ENCODE measurements around the gene ARMC3. TPM values are rescaled to one million over a fixed set of nuclear protein-coding genes. Genes with fewer than 3 reads are reported as not detected.

Gene ARMC3
- total and polyA plus RNA-seq, 12 donors = 0.17 TPM; not detected in 11

DNA sequence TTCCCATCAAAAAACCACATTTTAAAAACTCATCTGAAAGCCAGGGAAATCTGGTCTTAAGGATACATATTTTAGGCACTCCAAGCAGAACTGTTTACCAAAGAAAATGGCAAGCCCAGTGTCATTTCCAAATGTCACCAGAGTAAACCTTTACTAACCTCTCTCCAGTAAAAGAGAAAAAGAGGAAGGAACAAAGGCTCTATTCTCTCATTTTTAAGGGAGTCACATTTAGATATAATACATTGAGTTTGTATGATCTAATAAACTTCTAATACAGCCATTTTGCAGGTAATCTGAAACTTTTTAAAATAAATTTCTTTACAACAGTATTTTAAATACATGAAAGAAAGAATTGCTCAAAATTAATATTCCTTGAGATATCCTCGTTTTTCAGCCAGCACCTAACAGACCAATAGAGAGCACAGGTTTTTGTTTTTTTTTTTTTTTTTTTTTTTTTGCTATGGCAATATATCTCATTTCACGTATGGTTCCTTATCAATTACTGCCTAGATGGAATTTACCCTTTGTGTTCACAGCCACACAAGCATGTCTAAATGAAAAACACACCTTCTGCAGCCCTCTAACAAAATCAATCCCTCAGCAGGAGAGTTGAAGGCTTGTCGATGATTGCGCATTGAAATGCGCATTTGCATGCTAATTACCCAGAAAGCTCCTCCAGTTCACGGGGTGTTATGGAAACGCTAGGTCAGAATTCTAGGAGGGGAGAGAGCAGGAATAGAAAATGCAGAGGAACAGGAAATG, 127.8 kb downstream of the ARMC3 start:
- Histone ChIP-seq H3K4me1 (replicated peaks in 1 of 2) (no peaks in the 10 kb centered on the region), H3K36me3 (replicated peaks in 1 of 2) (no peaks in the 10 kb centered on the region), H3K27me3 (peaks cover 5% of the 10 kb centered on the region), H3K4me3 (no peak overlapping the region), H3K27ac (no peak overlapping the region), H3K9me3 (replicated peaks in 1 of 3) (no peaks in the 10 kb centered on the region)
- intact Hi-C loops (cut with DNase I) = no loop called here
- TF ChIP-seq, protein P1, sequence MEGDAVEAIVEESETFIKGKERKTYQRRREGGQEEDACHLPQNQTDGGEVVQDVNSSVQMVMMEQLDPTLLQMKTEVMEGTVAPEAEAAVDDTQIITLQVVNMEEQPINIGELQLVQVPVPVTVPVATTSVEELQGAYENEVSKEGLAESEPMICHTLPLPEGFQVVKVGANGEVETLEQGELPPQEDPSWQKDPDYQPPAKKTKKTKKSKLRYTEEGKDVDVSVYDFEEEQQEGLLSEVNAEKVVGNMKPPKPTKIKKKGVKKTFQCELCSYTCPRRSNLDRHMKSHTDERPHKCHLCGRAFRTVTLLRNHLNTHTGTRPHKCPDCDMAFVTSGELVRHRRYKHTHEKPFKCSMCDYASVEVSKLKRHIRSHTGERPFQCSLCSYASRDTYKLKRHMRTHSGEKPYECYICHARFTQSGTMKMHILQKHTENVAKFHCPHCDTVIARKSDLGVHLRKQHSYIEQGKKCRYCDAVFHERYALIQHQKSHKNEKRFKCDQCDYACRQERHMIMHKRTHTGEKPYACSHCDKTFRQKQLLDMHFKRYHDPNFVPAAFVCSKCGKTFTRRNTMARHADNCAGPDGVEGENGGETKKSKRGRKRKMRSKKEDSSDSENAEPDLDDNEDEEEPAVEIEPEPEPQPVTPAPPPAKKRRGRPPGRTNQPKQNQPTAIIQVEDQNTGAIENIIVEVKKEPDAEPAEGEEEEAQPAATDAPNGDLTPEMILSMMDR (IDR thresholded peaks at IDR 0.05) = no peak
- WGBS, 4 donors = 28 to 54% (median 49%) methylated on average over 7 of the region's 7 CpGs
- no peak for DNase-seq

DNA sequence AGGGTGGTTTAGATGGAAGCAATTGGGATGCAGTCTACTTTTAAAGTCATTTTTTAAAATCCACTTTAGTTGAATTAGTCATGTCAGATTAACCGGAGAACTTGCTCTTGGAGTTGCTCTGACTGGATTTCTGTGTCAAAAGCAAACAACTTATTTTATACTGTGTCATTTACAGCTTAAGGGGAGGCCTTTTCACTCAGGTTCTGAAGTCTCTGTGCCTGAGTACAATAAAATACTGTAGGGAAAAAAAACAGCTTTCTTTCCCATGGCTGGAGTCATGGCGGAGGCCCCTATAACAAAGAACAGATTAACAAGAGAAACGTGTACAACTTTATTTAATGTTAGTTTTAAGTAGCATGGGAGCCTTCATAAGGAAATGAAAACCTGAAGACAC, 128.3 kb downstream of the ARMC3 start:
- intact Hi-C loops (cut with DNase I) = no loop called here
- no peak overlapping the region for H3K4me3 ChIP-seq
- H3K27ac ChIP-seq = no peak overlapping the region
- H3K4me1 ChIP-seq (replicated peaks in 1 of 2) = no peaks in the 10 kb centered on the region
- WGBS, 4 donors = 68 to 71% (median 69%) methylated on average over 3 of the region's 3 CpGs
- peaks cover 5% of the 10 kb centered on the region for H3K27me3 ChIP-seq
- TF ChIP-seq, protein P1 (IDR thresholded peaks at IDR 0.05) = no peak
- no peak for TF ChIP-seq POLR2A (IDR thresholded peaks at IDR 0.05)
- no peaks in the 10 kb centered on the region for H3K9me3 ChIP-seq (replicated peaks in 1 of 3)
- H3K36me3 ChIP-seq (replicated peaks in 1 of 2) = no peaks in the 10 kb centered on the region
- no peak for DNase-seq

DNA sequence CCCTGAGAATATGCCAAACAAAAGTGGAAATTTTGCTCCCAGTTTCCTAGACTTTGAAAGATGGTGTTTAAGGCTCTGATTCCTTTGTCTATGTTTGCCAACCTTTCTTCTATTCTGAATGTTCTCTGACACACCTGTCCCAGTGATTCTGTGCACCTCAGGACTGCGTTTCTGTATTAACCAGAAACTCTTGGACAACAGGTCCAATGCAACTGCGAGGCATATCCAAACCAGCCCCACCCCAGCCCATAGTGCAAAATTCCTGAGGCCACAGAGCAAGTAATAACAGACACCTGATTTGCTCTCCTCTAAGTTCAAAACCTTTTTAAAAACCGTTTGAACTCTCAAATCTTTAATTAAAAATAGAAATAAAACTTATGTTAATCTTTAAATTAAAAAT, 130.5 kb downstream of the ARMC3 start:
- 43 to 65% (median 58%) methylated on average over 3 of the region's 3 CpGs for WGBS, 4 donors
- Histone ChIP-seq H3K4me1 (replicated peaks in 1 of 2) (no peaks in the 10 kb centered on the region), H3K27ac (no peak overlapping the region), H3K27me3 (peaks cover 5% of the 10 kb centered on the region), H3K36me3 (replicated peaks in 1 of 2) (no peaks in the 10 kb centered on the region), H3K4me3 (no peak overlapping the region), H3K9me3 (replicated peaks in 1 of 3) (no peaks in the 10 kb centered on the region)
- no peak for DNase-seq
- TF ChIP-seq POLR2A (IDR thresholded peaks at IDR 0.05) = no peak
- TF ChIP-seq, protein P1 (IDR thresholded peaks at IDR 0.05) = no peak
- intact Hi-C loops (cut with DNase I) = no loop called here

DNA sequence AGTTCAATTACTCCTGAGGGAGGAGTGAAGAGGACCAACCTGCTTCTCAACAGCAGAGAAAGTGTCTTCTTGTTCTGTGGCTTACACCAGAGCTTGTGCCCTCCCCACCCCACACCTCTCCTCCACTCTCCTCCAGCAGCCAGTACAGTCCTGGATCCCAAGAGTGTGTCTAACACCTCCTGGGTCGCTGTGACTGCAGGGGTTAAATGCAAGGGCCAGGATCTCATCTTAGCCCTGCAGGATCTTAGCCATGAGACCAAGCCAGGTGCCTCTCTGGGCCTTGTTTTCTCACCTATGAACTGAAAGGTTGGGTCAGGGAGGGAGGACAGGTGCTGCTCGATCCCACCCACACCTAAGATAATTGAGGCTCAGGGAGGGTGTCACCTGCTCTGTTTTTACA, 133.1 kb downstream of the ARMC3 start:
- TF ChIP-seq, protein P1 (IDR thresholded peaks at IDR 0.05) = no peak
- no peak for TF ChIP-seq POLR2A (IDR thresholded peaks at IDR 0.05)
- Histone ChIP-seq H3K27ac (no peak overlapping the region), H3K36me3 (replicated peaks in 1 of 2) (no peaks in the 10 kb centered on the region), H3K4me3 (no peak overlapping the region), H3K27me3 (no peaks in the 10 kb centered on the region), H3K4me1 (replicated peaks in 1 of 2) (no peaks in the 10 kb centered on the region), H3K9me3 (replicated peaks in 1 of 3) (no peaks in the 10 kb centered on the region)
- no peak for DNase-seq
- intact Hi-C loops (cut with DNase I) = loop anchor here in 1 of 2 donors (10.0 kb wide), 2 partner anchors 626 to 1046 kb away; no protein-coding TSS in a partner anchor
- WGBS, 4 donors = 22 to 50% (median 42%) methylated on average over 2 of the region's 2 CpGs

Data from adrenal gland (tissue), 12 donors.